ENCODE data around the gene MVD. TPM values are rescaled to one million over a fixed set of nuclear protein-coding genes. Genes with fewer than 3 reads are reported as not detected.

The MVD gene
- total RNA-seq, 4 donors from 2014 or later = 2.4 to 22.1 (median 15.0) TPM

DNA sequence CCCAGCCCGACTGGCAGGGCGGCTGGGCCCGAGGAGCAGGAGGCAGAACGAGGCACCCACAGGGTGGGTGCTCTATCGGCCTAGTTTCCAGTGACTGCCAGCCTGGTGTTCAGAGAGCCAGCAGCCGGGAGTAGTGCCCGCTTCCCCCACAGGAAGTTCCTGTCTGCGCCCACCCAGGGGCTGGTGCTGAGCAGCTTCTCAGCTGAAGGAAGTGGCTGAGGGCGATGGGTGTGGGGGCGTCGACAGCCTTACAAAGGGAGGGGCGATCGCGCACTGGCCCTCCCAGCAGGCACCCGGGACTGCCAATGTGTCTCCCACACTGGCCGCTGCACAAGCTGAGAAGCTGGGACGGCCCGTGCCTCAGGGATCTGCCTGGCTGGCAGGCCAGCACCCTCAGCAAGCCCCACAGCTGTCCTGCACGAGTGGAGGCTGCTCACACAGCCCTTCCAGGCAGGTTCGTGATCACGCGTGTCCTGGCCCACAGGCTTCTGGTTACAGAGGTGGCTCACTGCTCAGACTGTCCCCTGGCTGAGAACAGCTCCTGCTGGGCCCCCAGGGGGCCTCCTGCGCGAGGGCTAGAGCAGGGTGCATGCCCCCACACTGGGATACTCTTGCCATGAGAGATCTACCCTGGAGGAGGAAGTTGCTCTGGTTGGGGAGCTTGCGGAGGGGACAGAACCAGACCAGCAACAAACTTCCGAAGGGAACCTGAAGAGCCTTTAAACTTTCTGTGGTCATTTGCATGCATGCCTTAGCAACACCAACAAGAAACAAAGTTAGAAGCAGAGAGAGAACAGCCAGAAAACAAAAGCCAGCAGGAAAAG, 40.8 kb upstream of the MVD start:
- TF ChIP-seq, protein P1, sequence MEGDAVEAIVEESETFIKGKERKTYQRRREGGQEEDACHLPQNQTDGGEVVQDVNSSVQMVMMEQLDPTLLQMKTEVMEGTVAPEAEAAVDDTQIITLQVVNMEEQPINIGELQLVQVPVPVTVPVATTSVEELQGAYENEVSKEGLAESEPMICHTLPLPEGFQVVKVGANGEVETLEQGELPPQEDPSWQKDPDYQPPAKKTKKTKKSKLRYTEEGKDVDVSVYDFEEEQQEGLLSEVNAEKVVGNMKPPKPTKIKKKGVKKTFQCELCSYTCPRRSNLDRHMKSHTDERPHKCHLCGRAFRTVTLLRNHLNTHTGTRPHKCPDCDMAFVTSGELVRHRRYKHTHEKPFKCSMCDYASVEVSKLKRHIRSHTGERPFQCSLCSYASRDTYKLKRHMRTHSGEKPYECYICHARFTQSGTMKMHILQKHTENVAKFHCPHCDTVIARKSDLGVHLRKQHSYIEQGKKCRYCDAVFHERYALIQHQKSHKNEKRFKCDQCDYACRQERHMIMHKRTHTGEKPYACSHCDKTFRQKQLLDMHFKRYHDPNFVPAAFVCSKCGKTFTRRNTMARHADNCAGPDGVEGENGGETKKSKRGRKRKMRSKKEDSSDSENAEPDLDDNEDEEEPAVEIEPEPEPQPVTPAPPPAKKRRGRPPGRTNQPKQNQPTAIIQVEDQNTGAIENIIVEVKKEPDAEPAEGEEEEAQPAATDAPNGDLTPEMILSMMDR (IDR thresholded peaks at IDR 0.05) = no peak
- TF ChIP-seq POLR2A (IDR thresholded peaks at IDR 0.05) = no peak
- H3K27ac ChIP-seq = no peak overlapping the region
- peaks cover 5 to 16% of the 10 kb centered on the region in 2 donors for H3K4me1 ChIP-seq
- no peaks in the 10 kb centered on the region for H3K36me3 ChIP-seq
- H3K4me3 ChIP-seq = no peak overlapping the region
- intact Hi-C loops (cut with DNase I; ENCODE audit: low total_unique reads) = no loop called here
- H3K9me3 ChIP-seq = no peaks in the 10 kb centered on the region
- no peaks in the 10 kb centered on the region for H3K27me3 ChIP-seq
- DNase-seq = no peak

GRCh38 chr16:88702371-88703210, 39.7 kb upstream of the MVD start:
- Histone ChIP-seq H3K4me3 (no peak overlapping the region), H3K27ac (no peak overlapping the region), H3K27me3 (no peaks in the 10 kb centered on the region), H3K4me1 (peaks cover 5 to 16% of the 10 kb centered on the region in 2 donors), H3K36me3 (no peaks in the 10 kb centered on the region), H3K9me3 (no peaks in the 10 kb centered on the region)
- DNase-seq = no peak
- TF ChIP-seq, protein P1 (IDR thresholded peaks at IDR 0.05) = no peak
- no peak for TF ChIP-seq POLR2A (IDR thresholded peaks at IDR 0.05)
- intact Hi-C loops (cut with DNase I; ENCODE audit: low total_unique reads) = no loop called here

- no peaks in the 10 kb centered on the region for H3K27me3 ChIP-seq
These were observed 38.9 kb upstream of the MVD start for GRCh38 chr16:88701581-88702370.

DNA sequence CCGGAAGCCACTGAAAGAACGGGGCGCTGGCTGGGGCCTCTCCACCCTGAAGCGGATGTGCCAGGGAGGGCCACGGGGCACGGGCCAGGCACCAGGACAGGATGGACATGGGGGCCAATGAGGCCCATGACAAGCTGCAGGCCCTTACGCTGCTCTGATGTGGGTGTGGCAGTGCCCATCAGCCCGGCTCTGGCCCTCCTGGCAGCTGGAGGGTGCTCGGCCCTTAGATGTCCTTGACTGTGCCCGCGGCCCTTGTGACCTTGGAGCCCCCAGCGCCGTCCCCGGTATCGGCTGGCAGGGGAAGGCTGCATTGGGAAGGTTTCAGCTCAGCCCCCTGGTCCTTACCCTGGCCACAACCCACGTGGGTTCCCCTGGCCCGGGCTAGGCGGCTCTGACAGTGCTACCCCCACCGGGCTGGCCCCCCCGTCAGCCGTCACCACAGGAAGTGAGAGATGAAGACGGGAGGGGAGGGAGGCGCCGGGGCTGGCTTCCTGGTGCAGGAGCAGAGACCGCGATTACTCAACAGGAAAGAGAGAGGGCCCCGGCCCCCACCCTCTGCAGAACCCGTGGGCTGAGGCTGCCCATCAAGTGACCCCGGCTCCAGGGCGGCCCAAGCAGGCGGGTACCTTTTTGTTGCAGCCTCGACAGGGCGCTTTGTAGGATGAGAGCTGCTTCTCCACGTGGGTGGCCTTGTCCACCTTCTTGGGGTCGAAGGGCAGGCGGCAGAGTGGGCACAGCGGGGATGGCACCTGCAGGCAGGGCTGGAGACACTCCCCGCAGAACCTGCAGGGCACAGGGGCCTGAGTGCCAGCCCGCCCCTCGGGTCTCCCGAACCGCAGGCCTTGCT, 38.0 kb upstream of the MVD start:
- peak; percentile 62 to 81 for DNase-seq
- Histone ChIP-seq H3K4me1 (peaks cover 0 to 11% of the 10 kb centered on the region in 2 donors), H3K27me3 (no peaks in the 10 kb centered on the region), H3K36me3 (no peaks in the 10 kb centered on the region), H3K4me3 (no peak overlapping the region), H3K9me3 (no peaks in the 10 kb centered on the region), H3K27ac (peak overlapping the region in 1 of 2 donors; percentile 39)
- TF ChIP-seq, protein P1 (IDR thresholded peaks at IDR 0.05) = no peak
- TF ChIP-seq POLR2A (IDR thresholded peaks at IDR 0.05) = no peak
- intact Hi-C loops (cut with DNase I; ENCODE audit: low total_unique reads) = no loop called here

More at GRCh38 chr16:88701581-88702370, 38.9 kb upstream of the MVD start:
- H3K4me1 ChIP-seq = peaks cover 0 to 11% of the 10 kb centered on the region in 2 donors
- intact Hi-C loops (cut with DNase I; ENCODE audit: low total_unique reads) = no loop called here
- TF ChIP-seq, protein P1 (IDR thresholded peaks at IDR 0.05) = no peak
- TF ChIP-seq POLR2A (IDR thresholded peaks at IDR 0.05) = no peak
- no peak overlapping the region for H3K4me3 ChIP-seq
- no peaks in the 10 kb centered on the region for H3K36me3 ChIP-seq
- no peaks in the 10 kb centered on the region for H3K9me3 ChIP-seq
- DNase-seq = no peak
- peak overlapping the region in 1 of 2 donors; percentile 39 for H3K27ac ChIP-seq
